Superior temporal gyrus (tissue), 1 donor: ENCODE results near the gene PSMD8.
"Not testable (repeated sequence)": the region's sequence is repeated elsewhere in the genome, so short reads cannot be mapped to it uniquely, and the experiment has no call there.

Source experiments
- DNase-seq: peaks from one replicate; pipeline ENCODE4 v3.0.0-alpha.2; 2016; ENCODE audit errors: extremely low spot score

The PSMD8 gene

GRCh38 chr19:38374332-38375097, at the start of gene PSMD8:
Gene PSMD8 (plus strand): TSS chr19:38374571. CDS start chr19:38374602, 31 bp downstream.
- peak; percentile 100 for DNase-seq

- DNase-seq: no peak
These were observed 47.8 kb upstream of the PSMD8 start for GRCh38 chr19:38326591-38326990.

- no peak for DNase-seq
These were observed 44.7 kb upstream of the PSMD8 start for GRCh38 chr19:38329651-38330050.

DNA sequence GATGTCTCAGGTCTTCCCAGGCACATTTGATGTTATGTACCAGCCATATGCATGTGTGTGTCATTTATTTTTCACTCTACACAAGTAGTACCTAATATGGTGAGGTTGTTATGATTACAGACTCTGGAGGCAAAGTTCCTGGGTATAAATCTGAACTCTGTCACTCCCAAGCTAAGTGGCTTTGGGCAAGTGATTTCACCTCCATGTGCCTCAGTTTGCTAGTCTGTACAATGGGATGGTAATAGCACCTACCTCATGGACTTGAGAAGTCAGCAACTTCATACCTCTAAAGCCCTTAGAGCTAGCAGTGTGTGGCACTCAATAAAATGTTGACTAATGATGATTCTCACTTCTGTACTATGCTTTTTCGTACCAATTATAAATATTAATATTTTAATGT, 42.6 kb upstream of the PSMD8 start:
- no peak for DNase-seq

DNA sequence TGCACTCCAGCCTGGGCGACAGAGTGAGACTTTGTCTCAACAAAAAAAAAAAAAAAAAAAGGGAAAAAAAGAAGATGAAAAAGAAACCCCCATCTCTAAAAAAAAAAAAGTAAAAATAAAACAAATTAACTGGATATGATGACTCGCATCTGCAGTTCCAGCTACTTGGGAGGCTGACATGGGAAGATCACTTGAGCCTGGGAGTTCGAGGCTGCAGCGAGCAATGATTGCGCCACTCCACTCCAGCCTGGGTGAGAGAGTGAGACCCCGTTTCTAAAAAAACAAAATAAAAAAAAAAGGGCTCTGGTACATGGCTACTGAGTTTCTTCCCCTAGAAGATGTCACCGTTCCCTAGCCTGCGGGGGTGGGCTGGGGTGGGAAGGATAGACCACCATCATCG, 41.1 kb upstream of the PSMD8 start:
- no peak for DNase-seq

GRCh38 chr19:38335949-38336637, 38.3 kb upstream of the PSMD8 start:
- DNase-seq: peak; percentile 92

DNA sequence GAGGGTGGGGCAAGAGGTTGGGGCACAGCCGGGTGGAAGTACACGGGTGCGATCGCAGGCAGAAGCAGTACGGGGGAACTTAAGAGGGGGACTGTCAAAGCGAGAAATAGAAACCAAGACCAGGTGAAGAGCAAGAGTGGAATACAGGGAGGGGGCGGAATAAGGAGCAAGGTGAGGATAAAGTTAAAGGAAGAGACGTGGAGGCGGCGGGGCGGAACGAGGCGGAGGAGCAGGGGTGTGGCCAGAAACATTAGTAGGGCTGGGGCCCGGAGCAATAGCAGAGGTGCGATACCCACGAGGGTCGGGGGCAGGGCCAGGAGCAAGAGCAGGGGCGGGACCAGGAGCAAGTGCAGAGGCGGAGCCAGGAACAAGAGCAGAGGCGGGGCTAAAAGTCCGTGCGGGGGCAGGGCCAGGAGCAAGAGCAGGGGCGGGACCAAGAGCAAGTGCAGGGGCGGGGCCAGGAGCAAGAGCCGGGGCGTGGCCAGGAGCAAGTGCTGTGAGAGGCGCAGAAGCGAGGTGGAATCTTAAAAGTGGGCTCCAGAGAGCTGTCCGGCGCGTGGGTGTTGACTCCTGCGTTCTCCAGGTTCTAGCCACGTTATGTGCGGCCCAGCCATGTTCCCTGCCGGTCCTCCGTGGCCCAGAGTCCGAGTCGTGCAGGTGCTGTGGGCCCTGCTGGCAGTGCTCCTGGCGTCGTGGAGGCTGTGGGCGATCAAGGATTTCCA, 37.6 kb upstream of the PSMD8 start:
- DNase-seq: peak; percentile 81

DNA sequence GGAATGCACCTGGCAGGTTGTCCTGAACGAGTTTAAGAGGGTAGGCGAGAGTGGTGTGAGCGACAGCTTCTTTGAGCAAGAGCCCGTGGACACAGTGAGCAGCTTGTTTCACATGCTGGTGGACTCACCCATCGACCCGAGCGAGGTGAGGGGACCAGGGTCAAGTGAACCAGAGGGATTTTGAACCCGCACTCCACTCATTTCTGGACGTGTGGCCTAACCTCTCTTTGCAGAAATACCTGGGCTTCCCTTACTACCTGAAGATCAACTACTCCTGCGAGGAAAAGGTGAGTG, 37.1 kb upstream of the PSMD8 start:
- no peak for DNase-seq

- DNase-seq: not testable (repeated sequence)
These were observed 35.4 kb upstream of the PSMD8 start for GRCh38 chr19:38339011-38339410.

GRCh38 chr19:38340927-38341326, 33.4 kb upstream of the PSMD8 start:
- no peak for DNase-seq

GRCh38 chr19:38346837-38347236, 27.5 kb upstream of the PSMD8 start:
- no peak for DNase-seq

DNA sequence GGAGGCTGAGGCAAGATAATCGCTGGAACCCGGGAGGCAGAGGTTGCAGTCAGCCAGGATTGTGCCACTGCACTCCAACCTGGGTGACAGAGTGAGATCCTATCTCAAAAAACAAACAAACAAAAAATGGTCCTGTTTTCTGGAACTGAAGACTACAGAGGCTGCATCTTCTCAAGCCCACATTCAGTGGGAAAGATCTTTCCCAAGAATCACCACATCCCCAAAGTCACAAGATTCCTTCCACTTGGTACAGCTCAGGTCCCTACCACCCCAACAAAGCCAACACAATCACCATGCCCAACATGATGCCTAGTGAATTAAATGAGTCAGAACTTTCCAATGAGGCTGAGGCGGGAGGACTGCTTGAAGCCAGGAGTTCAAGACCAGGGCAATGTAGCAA, 23.5 kb upstream of the PSMD8 start:
- no peak for DNase-seq

DNA sequence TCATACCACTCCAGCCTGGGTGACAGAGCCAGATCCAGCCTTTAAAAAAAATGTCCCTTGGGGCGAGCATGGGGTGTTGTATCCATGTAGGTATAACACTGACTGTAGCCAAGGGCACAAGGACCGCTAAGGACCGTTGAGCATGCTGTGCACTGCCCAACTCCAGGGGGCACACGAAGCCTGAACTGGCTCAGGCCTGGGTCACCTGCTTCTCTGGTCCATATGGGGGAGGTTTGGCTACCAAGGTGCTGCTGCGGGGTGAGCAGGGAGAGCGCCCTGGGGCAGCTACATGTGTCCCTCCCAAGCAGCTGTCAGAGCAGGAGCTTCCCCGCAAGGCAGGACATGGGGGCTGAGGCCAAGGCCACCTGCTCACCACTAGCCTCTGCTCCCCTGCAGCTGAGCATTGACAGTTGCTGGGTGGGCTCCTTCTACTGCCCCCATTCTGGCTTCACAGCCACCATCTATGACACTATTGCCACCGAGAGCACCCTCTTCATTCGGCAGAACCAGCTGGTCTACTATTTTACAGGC, 22.4 kb upstream of the PSMD8 start:
- DNase-seq: no peak

- DNase-seq: no peak
These were observed 21.8 kb upstream of the PSMD8 start for GRCh38 chr19:38352611-38353010.

- DNase-seq: no peak
These were observed 18.3 kb upstream of the PSMD8 start for GRCh38 chr19:38355728-38356725.

DNA sequence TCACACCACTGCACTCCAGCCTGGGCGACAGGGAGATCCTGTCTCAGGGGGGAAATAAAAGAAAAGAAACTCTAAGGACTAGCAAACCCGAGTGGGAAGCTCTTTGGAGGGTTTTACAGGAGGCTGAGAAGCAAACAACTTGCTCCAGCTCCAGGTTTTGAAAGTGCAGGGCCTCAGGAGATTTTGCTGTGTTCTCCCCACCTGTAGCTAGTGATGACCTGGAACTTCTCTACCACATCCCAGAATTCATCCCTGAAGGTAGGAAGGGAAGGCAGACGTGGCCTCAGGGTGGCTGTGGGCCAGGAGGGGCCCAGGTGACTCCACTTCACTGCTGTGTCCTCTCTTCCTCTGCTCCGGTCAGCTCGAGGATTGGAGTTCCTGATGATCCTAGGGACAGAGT, 16.3 kb upstream of the PSMD8 start:
- no peak for DNase-seq

DNA sequence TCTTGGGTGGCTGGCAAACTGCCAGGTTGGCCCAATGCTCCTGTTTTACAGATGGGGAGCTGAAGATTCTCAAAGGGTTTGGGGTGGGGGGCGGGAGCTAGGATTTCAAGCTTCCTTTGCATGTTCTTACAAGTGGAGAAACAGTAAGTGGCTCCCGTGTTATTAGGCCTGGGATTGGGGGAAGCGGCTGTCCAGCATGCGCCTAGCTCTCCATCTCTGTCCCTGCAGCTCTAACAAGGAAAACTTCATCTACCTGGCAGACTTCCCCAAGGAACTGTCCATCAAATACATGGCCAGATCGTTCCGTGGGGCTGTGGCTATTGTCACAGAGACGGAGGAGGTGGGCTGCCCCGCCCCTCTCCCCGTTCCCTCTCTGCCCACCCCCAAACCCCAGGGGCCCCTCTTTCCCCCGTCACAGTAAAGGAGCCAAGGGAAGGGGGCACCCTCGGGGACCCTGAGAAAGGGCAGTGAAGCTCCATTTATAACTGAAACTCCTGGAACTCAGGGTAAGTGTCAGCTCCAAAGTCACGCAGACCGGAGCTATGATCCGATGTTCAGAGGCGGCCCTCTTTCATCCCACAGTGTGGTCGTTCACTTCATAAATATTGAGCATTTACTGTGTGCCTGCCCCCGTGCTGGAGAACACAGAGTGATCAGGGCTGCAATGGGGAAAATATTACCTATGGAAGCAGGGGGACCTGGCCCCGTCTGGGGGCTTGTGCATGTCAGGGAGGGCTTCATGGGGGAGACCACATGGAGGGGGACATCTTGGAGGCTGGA, 14.9 kb upstream of the PSMD8 start:
- DNase-seq: no peak

DNA sequence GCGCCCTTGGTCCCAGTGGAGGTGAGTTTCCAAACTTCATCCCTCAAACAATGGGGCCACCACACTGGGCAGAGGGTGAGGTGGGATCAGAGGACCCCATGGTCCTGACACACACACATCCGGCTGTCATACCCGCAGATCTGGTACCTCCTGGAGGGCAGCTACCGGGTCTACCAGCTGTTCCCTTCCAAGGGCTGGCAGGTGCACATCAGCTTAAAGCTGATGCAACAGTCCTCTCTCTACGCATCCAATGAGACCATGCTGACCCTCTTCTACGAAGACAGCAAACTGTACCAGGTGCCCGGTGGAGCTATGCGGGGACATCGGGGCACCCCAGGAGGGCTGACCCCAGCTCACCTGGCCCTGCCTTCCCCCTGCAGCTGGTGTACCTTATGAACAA, 14.0 kb upstream of the PSMD8 start:
- no peak for DNase-seq

DNA sequence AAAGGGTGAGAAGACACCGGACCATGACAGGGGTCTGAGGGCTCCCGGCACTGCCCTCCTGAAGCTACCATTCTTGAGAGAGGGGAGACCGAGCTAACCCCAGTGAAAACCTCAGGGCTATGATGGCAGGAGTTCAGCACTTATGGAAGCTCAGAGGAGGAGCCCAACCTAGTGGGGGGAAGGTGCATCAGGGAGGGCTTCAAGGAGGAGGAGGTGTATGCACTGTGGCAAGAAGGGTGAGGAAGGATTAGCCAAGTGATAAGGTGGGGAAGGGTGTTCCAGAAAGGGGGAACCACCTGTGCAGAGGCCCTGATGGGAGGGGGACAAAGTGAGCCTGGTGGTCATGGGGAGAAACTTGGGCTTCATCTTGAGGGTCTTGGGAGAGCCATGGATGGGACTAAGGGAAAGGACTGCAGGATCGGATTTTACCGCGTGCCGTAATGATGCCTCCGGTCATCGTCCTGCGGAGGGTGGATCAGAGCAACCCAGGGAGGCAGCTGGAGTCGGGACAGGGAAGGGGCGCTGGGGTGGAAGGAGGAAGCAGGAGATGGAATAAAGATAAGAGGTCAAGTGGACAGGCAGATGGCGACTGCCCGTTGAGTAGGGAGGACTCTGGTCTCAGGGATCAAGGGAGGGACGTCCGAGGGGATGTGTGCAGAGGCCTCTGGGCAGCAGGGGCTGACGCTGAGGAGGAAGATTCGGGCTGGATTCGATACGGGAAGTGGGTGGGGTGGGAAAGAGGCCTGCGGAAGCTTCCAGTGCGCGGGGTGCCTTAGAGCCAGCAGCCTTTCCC, 13.3 kb upstream of the PSMD8 start:
- no peak for DNase-seq

DNA sequence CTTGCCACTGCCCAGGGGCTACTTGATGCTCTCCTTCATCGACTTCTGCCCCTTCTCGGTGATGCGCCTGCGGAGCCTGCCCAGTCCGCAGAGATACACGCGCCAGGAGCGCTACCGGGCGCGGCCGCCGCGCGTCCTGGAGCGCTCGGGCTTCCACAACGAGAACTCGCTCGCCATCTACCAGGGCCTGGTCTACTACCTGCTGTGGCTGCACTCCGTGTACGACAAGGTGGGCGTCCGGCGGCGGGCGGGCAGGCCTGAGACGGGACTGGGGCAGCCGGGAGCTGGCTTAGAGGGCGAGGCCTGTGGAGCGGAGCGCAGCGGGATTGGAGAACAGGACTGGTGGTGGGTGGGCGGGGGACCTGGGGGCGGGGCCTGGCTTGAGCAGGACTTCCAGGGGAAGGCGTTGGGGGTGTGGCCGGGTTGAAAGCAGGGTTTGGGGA, 12.7 kb upstream of the PSMD8 start:
- DNase-seq: peak; percentile 27
